Renal pelvis (tissue), 12 donors: ENCODE measurements around the gene MRPL55. TPM values are rescaled to one million over a fixed set of nuclear protein-coding genes. Genes with fewer than 3 reads are reported as not detected.

Experiments used
- DNase-seq: peaks from one replicate; pipeline ENCODE4 v3.0.0-alpha.2; 2013
- long read RNA-seq, 16 experiments: transcript quantifications; one replicate each; lab custom pipeline, GENCODE V29; 2026
- polyA plus RNA-seq, 3 donors: library from polyadenylated mRNA; unstranded; fragments of 120-200 nt; gene quantifications; one replicate each; pipeline ENCODE4 v1.2.1, GENCODE V29; 2013; ENCODE audit not compliant: insufficient read length in 3 of 3

MRPL55 gene
- 10 to 100 TPM; 48.5 to 55.6 (median 54.4) TPM for polyA plus RNA-seq
- long read RNA-seq, donor 1, transcript MRPL55-204 (4 exons, 661 nt): major isoform, 14 of 53 reads
- long read RNA-seq, donor 1, transcript MRPL55-203 (5 exons, 744 nt): minor isoform, 8 of 53 reads
- long read RNA-seq, donor 1, transcript MRPL55-201 (5 exons, 632 nt): minor isoform, 5 of 53 reads
- long read RNA-seq, donor 1, transcript MRPL55-209 (3 exons, 1,212 nt): minor isoform, 5 of 53 reads
- long read RNA-seq, donor 1, partial matches to known transcripts: 0 of 53 reads
- long read RNA-seq, donor 1, other reads (novel, unspliced or antisense): 8 of 53 reads
- long read RNA-seq, donor 2, transcript MRPL55-204 (4 exons, 661 nt): minor isoform, 11 of 52 reads
- long read RNA-seq, donor 2, transcript MRPL55-225 (2 exons, 848 nt): minor isoform, 7 of 52 reads
- long read RNA-seq, donor 2, transcript MRPL55-209 (3 exons, 1,212 nt): minor isoform, 9 of 52 reads
- long read RNA-seq, donor 2, transcript MRPL55-203 (5 exons, 744 nt): major isoform, 13 of 52 reads
- long read RNA-seq, donor 2, partial matches to known transcripts: 0 of 52 reads
- long read RNA-seq, donor 2, other reads (novel, unspliced or antisense): 5 of 52 reads
- long read RNA-seq, donor 3, transcript MRPL55-203 (5 exons, 744 nt): major isoform, 7 of 33 reads
- long read RNA-seq, donor 3, transcript MRPL55-209 (3 exons, 1,212 nt): major isoform, 7 of 33 reads
- long read RNA-seq, donor 3, transcript MRPL55-217 (4 exons, 565 nt): minor isoform, 5 of 33 reads
- long read RNA-seq, donor 3, partial matches to known transcripts: 0 of 33 reads
- long read RNA-seq, donor 3, other reads (novel, unspliced or antisense): 0 of 33 reads
- long read RNA-seq, donor 4, transcript MRPL55-203 (5 exons, 744 nt): minor isoform, 7 of 57 reads
- long read RNA-seq, donor 4, transcript MRPL55-225 (2 exons, 848 nt): minor isoform, 13 of 57 reads
- long read RNA-seq, donor 4, transcript MRPL55-204 (4 exons, 661 nt): major isoform, 15 of 57 reads
- long read RNA-seq, donor 4, transcript MRPL55-217 (4 exons, 565 nt): minor isoform, 7 of 57 reads
- long read RNA-seq, donor 4, partial matches to known transcripts: 0 of 57 reads
- long read RNA-seq, donor 4, other reads (novel, unspliced or antisense): 0 of 57 reads
- long read RNA-seq, donor 5, transcript MRPL55-204 (4 exons, 661 nt): major isoform, 13 of 32 reads
- long read RNA-seq, donor 5, transcript MRPL55-203 (5 exons, 744 nt): minor isoform, 8 of 32 reads
- long read RNA-seq, donor 5, partial matches to known transcripts: 0 of 32 reads
- long read RNA-seq, donor 5, other reads (novel, unspliced or antisense): 0 of 32 reads
- long read RNA-seq, donor 6, transcript MRPL55-201 (5 exons, 632 nt): minor isoform, 5 of 47 reads
- long read RNA-seq, donor 6, transcript MRPL55-225 (2 exons, 848 nt): major isoform, 11 of 47 reads
- long read RNA-seq, donor 6, transcript MRPL55-203 (5 exons, 744 nt): minor isoform, 9 of 47 reads
- long read RNA-seq, donor 6, transcript MRPL55-204 (4 exons, 661 nt): minor isoform, 8 of 47 reads
- long read RNA-seq, donor 6, partial matches to known transcripts: 0 of 47 reads
- long read RNA-seq, donor 6, other reads (novel, unspliced or antisense): 0 of 47 reads
- long read RNA-seq, donor 7, transcript MRPL55-217 (4 exons, 565 nt): minor isoform, 6 of 45 reads
- long read RNA-seq, donor 7, transcript MRPL55-204 (4 exons, 661 nt): major isoform, 11 of 45 reads
- long read RNA-seq, donor 7, transcript MRPL55-209 (3 exons, 1,212 nt): minor isoform, 5 of 45 reads
- long read RNA-seq, donor 7, transcript MRPL55-203 (5 exons, 744 nt): minor isoform, 7 of 45 reads
- long read RNA-seq, donor 7, partial matches to known transcripts: 6 of 45 reads
- long read RNA-seq, donor 7, other reads (novel, unspliced or antisense): 0 of 45 reads
- long read RNA-seq, donor 8, transcript MRPL55-209 (3 exons, 1,212 nt): major isoform, 5 of 18 reads
- long read RNA-seq, donor 8, transcript MRPL55-204 (4 exons, 661 nt): major isoform, 5 of 18 reads
- long read RNA-seq, donor 8, partial matches to known transcripts: 0 of 18 reads
- long read RNA-seq, donor 8, other reads (novel, unspliced or antisense): 0 of 18 reads
- long read RNA-seq, donor 9, transcript MRPL55-204 (4 exons, 661 nt): major isoform, 9 of 42 reads
- long read RNA-seq, donor 9, transcript MRPL55-225 (2 exons, 848 nt): minor isoform, 7 of 42 reads
- long read RNA-seq, donor 9, transcript MRPL55-201 (5 exons, 632 nt): major isoform, 9 of 42 reads
- long read RNA-seq, donor 9, transcript MRPL55-203 (5 exons, 744 nt): major isoform, 9 of 42 reads
- long read RNA-seq, donor 9, partial matches to known transcripts: 0 of 42 reads
- long read RNA-seq, donor 9, other reads (novel, unspliced or antisense): 0 of 42 reads
- long read RNA-seq, donor 10, transcript MRPL55-201 (5 exons, 632 nt): minor isoform, 5 of 46 reads
- long read RNA-seq, donor 10, transcript MRPL55-225 (2 exons, 848 nt): minor isoform, 10 of 46 reads
- long read RNA-seq, donor 10, transcript MRPL55-203 (5 exons, 744 nt): minor isoform, 7 of 46 reads
- long read RNA-seq, donor 10, transcript MRPL55-204 (4 exons, 661 nt): major isoform, 12 of 46 reads
- long read RNA-seq, donor 10, partial matches to known transcripts: 0 of 46 reads
- long read RNA-seq, donor 10, other reads (novel, unspliced or antisense): 0 of 46 reads
- long read RNA-seq, donor 11, transcript MRPL55-225 (2 exons, 848 nt): minor isoform, 5 of 25 reads
- long read RNA-seq, donor 11, transcript MRPL55-201 (5 exons, 632 nt): minor isoform, 5 of 25 reads
- long read RNA-seq, donor 11, transcript MRPL55-203 (5 exons, 744 nt): major isoform, 7 of 25 reads
- long read RNA-seq, donor 11, partial matches to known transcripts: 0 of 25 reads
- long read RNA-seq, donor 11, other reads (novel, unspliced or antisense): 0 of 25 reads
- long read RNA-seq, donor 12, transcript MRPL55-203 (5 exons, 744 nt): minor isoform, 5 of 47 reads
- long read RNA-seq, donor 12, transcript MRPL55-225 (2 exons, 848 nt): minor isoform, 13 of 47 reads
- long read RNA-seq, donor 12, transcript MRPL55-204 (4 exons, 661 nt): major isoform, 14 of 47 reads
- long read RNA-seq, donor 12, transcript MRPL55-217 (4 exons, 565 nt): minor isoform, 5 of 47 reads
- long read RNA-seq, donor 12, partial matches to known transcripts: 0 of 47 reads
- long read RNA-seq, donor 12, other reads (novel, unspliced or antisense): 0 of 47 reads
- long read RNA-seq, donor 13, transcript MRPL55-203 (5 exons, 744 nt): minor isoform, 5 of 30 reads
- long read RNA-seq, donor 13, transcript MRPL55-201 (5 exons, 632 nt): minor isoform, 5 of 30 reads
- long read RNA-seq, donor 13, transcript MRPL55-225 (2 exons, 848 nt): major isoform, 8 of 30 reads
- long read RNA-seq, donor 13, partial matches to known transcripts: 0 of 30 reads
- long read RNA-seq, donor 13, other reads (novel, unspliced or antisense): 0 of 30 reads
- long read RNA-seq, donor 14: 0 reads
- long read RNA-seq, donor 15, transcript MRPL55-204 (4 exons, 661 nt): minor isoform, 13 of 66 reads
- long read RNA-seq, donor 15, transcript MRPL55-209 (3 exons, 1,212 nt): minor isoform, 12 of 66 reads
- long read RNA-seq, donor 15, transcript MRPL55-225 (2 exons, 848 nt): major isoform, 15 of 66 reads
- long read RNA-seq, donor 15, transcript MRPL55-203 (5 exons, 744 nt): minor isoform, 8 of 66 reads
- long read RNA-seq, donor 15, partial matches to known transcripts: 5 of 66 reads
- long read RNA-seq, donor 15, other reads (novel, unspliced or antisense): 0 of 66 reads
- long read RNA-seq, donor 16, transcript MRPL55-225 (2 exons, 848 nt): minor isoform, 12 of 59 reads
- long read RNA-seq, donor 16, transcript MRPL55-204 (4 exons, 661 nt): major isoform, 16 of 59 reads
- long read RNA-seq, donor 16, transcript MRPL55-203 (5 exons, 744 nt): minor isoform, 7 of 59 reads
- long read RNA-seq, donor 16, transcript MRPL55-209 (3 exons, 1,212 nt): minor isoform, 10 of 59 reads
- long read RNA-seq, donor 16, partial matches to known transcripts: 0 of 59 reads
- long read RNA-seq, donor 16, other reads (novel, unspliced or antisense): 5 of 59 reads

DNA sequence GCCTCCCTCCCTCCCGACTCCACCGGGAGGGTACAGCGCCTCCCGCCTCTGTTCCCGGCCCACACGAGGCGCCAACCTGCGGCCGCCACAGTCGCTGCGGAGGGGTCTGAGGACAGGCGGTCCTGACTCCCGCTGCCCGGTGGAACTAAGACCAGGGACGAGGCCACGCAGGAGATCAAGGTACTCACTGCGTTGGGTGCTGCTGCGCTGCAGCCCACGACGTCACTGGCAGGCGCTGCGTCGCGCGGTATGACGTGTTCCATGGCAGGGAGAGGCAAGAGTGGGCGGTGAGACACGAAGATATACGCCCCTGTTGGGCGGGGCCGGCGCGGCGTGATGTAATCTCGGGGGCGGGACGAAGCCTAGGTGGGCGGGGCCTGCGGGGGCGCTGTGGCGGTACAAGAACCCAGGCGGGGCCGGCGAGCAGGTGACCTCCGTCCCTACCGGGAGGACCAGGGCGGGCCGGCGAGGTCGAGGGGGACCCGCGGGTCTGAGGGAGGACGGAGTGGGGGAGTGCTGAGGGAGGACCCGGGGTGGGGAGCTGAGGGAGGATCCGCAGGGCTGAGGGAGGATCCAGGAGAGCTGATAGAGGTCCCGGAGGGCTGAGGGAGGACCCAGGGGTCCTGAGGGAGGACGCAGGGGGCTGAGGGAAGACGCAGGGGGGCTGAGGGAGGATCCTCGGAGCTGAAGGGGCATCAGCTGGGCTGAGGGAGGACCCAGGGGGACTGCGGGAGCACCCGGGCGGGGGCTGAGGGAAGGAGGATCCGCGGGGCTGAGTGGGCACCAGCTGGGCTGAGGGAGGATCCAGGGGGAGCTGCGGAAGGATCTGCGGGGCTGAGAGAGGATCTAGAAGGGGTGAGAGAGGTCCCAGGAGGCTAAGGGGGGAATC, at the start of gene MRPL55:
Gene MRPL55 (minus strand): TSS at position 227 of the 889 bp plus-strand sequence. CDS start 1,039 bp downstream, outside the sequence.
- peak; percentile 97 for DNase-seq

GRCh38 chr1:228158151-228159007, 49.3 kb upstream of the MRPL55 start:
- DNase-seq: no peak

DNA sequence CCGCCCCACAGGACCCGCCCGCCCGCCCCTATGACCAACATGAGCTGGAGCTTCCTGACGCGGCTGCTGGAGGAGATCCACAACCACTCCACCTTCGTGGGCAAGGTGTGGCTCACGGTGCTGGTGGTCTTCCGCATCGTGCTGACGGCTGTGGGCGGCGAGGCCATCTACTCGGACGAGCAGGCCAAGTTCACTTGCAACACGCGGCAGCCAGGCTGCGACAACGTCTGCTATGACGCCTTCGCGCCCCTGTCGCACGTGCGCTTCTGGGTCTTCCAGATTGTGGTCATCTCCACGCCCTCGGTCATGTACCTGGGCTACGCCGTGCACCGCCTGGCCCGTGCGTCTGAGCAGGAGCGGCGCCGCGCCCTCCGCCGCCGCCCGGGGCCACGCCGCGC, 48.6 kb upstream of the MRPL55 start:
- no peak for DNase-seq

DNA sequence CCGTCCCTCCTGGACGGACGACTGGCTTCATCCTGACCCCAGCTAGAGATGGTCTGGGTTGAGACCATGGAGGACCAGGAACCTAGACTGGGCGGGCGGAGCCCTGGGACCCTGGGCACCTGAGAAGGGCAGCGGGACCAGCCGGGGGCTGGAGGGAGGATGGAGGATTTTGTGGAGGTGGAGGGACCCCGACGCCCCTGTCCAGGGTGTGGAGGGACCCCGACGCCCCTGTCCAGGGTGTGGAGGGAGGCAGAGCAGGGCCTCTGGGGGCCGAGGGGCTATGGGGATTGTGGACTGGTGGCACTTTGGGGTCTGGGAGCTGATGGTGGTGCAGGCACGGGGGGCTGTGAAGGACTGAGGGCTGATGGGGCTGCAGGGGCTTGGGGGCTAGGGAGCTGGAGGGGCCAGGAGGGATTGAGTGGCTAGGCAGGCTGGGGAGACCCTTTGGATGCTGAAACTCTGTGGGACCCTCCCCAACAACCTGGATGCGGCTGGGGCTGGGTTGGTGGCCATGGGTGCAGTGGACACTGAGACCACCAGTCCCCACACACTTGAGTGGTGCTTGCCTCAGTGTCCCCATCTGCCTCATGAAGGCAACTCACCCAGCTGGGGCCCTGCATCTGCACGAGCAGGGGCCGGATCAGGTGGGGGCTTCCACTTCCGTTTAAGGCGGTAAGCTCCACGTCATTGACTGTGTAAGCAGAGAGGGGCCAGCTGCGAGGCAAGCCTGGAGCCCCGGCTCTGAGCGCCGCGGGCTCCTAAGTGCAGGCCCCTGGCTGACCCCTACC, 48.0 kb upstream of the MRPL55 start:
- no peak for DNase-seq

DNA sequence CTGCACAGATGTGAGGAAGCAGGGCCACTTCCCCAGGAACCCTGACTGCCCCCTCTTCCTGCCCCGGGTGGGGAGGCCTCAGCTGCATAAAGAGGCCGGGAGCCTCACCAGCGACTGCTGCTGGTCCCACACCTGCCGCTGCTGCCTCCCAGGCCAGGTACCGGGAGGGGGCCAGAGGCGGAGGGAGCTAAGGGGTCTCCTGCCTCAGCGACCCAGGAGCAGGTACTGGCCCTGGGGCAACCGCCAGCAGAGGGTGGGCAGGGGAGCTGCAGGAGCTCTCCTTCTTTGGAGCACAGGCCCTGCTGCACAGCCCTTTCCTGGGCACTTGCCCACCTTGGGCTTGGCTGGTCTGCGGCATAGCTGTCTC, 47.4 kb upstream of the MRPL55 start:
- no peak for DNase-seq

- no peak for DNase-seq
Measured at GRCh38 chr1:228155596-228156514, 46.8 kb upstream of the MRPL55 start.

- no peak for DNase-seq
Measured at GRCh38 chr1:228154670-228155571, 45.8 kb upstream of the MRPL55 start.

DNA sequence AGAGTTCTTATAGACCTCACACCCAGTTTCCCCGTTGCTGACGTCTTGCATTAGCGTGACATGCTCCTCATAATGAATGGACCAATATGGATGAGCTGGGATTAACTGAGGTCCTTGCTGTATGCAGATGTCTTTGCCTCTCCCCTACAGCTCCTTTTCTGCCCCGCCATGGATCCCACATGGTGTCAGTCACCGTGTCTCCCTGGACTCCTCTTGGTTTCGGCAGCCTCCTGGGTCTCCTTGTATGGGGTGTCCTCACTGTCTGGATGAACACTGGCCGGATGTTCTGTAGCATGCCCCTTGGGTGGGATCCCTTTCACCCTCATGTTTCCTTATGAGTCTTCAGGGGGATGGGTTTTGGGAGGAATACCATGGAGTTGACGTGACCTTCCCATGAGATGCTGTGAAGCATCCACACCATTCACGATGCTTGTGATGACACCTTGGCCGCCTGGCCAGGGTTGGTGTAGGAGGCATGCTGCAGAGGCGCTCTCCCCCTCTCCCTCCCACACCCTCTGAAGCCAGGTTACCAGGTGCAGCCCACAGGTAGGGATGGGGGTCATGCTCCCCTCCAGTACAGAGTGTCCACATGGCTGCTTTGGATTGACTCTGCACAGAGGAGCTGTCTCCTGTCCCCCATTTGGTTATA, 45.0 kb upstream of the MRPL55 start:
- no peak for DNase-seq

DNA sequence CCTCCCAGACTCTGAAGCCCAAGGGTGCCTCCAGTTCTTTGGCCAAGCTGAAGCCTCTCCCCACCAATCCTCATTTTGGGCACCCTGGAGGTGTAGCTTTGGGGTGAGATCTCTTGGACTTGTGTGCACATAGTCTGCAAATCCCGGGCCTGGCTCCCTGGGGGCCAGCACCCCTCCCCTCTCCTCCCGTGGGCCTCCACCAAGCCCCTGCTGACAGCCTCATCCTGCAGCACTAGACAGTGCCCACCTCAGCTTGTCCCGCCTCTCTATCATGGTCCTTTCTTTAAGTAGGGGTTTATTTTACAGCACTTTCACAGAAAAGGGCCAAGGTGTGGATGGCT, 43.8 kb upstream of the MRPL55 start:
- no peak for DNase-seq
